Measurements from ENCODE around the gene S1PR2.

DNA sequence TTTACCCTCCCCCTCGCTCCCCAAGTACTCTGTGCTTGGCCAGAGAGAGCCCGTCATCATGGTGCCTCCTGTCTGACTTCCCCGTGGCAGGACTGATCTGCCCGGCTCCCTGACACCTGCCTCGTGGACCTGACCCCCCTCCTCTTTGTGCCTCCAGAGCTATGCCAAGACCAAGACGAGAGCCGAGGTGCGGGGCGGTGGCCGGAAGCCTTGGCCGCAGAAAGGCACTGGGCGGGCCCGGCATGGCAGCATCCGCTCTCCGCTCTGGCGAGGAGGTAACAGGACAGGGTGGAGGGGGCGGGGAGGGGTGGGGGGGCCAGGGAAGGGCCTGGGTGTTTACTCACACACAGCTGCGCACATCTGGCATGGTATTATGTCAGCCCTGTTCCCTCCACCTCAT is 25.4 kb upstream of the S1PR2 start:
- TF ChIP-seq POLR2A (IDR thresholded peaks at IDR 0.05; ENCODE audit: low read depth, low read length), result no peak
- TF ChIP-seq, protein P1, sequence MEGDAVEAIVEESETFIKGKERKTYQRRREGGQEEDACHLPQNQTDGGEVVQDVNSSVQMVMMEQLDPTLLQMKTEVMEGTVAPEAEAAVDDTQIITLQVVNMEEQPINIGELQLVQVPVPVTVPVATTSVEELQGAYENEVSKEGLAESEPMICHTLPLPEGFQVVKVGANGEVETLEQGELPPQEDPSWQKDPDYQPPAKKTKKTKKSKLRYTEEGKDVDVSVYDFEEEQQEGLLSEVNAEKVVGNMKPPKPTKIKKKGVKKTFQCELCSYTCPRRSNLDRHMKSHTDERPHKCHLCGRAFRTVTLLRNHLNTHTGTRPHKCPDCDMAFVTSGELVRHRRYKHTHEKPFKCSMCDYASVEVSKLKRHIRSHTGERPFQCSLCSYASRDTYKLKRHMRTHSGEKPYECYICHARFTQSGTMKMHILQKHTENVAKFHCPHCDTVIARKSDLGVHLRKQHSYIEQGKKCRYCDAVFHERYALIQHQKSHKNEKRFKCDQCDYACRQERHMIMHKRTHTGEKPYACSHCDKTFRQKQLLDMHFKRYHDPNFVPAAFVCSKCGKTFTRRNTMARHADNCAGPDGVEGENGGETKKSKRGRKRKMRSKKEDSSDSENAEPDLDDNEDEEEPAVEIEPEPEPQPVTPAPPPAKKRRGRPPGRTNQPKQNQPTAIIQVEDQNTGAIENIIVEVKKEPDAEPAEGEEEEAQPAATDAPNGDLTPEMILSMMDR (IDR thresholded peaks at IDR 0.05; ENCODE audit: extremely low read depth in 1 of 2, insufficient read depth in 1 of 2, low read depth in 1 of 2, low read length in 2 of 2), result no peak
- TF ChIP-seq GATA2 (IDR thresholded peaks at IDR 0.05; ENCODE audit: insufficient read depth, insufficient read length, low read depth, low read length), result no peak
- TF ChIP-seq POLR2AphosphoS5 (IDR thresholded peaks at IDR 0.05; ENCODE audit: insufficient read depth, low read depth, low read length), result no peak
